GM21619 (cell line): ENCODE data around the gene PRR20E.
"Not testable (repeated sequence)": the region's sequence is repeated elsewhere in the genome, so short reads cannot be mapped to it uniquely, and the experiment has no call there.

Experiments used
- ATAC-seq: cut with Tn5 transposase; IDR thresholded peaks from one replicate; pipeline ENCODE4 v1.9.1; 2021; ENCODE audit not compliant: unreplicated experiment

Gene PRR20E

GRCh38 chr13:57166897-57167296, at the start of gene PRR20E:
TSS of gene PRR20E (plus strand) at chr13:57167197. CDS start at chr13:57167584, 387 bp downstream.
- ATAC-seq = not testable (repeated sequence)

- ATAC-seq = no peak
These were observed 43.3 kb upstream of the PRR20E start for GRCh38 chr13:57123681-57124080.

GRCh38 chr13:57128909-57129308, 38.1 kb upstream of the PRR20E start:
- no peak for ATAC-seq

- no peak for ATAC-seq
These were observed 30.9 kb upstream of the PRR20E start for GRCh38 chr13:57136093-57136492.

- ATAC-seq = no peak
These were observed 29.4 kb upstream of the PRR20E start for GRCh38 chr13:57137585-57137984.

- no peak for ATAC-seq
These were observed 28.0 kb upstream of the PRR20E start for GRCh38 chr13:57138988-57139387.

GRCh38 chr13:57139781-57140180, 27.2 kb upstream of the PRR20E start:
- ATAC-seq = not testable (repeated sequence)

GRCh38 chr13:57140235-57140968, 26.6 kb upstream of the PRR20E start, which contains the start of gene PRR20A:
TSS of gene PRR20A (plus strand) at chr13:57140918. CDS start at chr13:57141305, 387 bp downstream.
- not testable (repeated sequence) for ATAC-seq

- ATAC-seq = not testable (repeated sequence)
These were observed 19.8 kb upstream of the PRR20E start, which contains the start of gene PRR20B for GRCh38 chr13:57147188-57147587. TSS of gene PRR20B (plus strand) at chr13:57147488. CDS start at chr13:57147875, 387 bp downstream.

- ATAC-seq = not testable (repeated sequence)
These were observed 18.9 kb upstream of the PRR20E start for GRCh38 chr13:57148106-57148505.

- not testable (repeated sequence) for ATAC-seq
These were observed 13.2 kb upstream of the PRR20E start, which contains the start of gene PRR20C for GRCh38 chr13:57153761-57154160. TSS of gene PRR20C (plus strand) at chr13:57154061. CDS start at chr13:57154448, 387 bp downstream.

GRCh38 chr13:57160332-57160731, 6.7 kb upstream of the PRR20E start, which contains the start of gene PRR20D:
TSS of gene PRR20D (plus strand) at chr13:57160632. CDS start at chr13:57161019, 387 bp downstream.
- not testable (repeated sequence) for ATAC-seq

- no peak for ATAC-seq
These were observed 24.7 kb downstream of the PRR20E start for GRCh38 chr13:57191667-57192066.

- ATAC-seq = no peak
These were observed 46.0 kb downstream of the PRR20E start for GRCh38 chr13:57212989-57213388.
